ENCODE data around the gene RHBG. TPM values are rescaled to one million over a fixed set of nuclear protein-coding genes. Genes with fewer than 3 reads are reported as not detected.
"Not testable (repeated sequence)": the region's sequence is repeated elsewhere in the genome, so short reads cannot be mapped to it uniquely, and the experiment has no call there.

RHBG gene, protein sequence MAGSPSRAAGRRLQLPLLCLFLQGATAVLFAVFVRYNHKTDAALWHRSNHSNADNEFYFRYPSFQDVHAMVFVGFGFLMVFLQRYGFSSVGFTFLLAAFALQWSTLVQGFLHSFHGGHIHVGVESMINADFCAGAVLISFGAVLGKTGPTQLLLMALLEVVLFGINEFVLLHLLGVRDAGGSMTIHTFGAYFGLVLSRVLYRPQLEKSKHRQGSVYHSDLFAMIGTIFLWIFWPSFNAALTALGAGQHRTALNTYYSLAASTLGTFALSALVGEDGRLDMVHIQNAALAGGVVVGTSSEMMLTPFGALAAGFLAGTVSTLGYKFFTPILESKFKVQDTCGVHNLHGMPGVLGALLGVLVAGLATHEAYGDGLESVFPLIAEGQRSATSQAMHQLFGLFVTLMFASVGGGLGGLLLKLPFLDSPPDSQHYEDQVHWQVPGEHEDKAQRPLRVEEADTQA
- total RNA-seq (ENCODE audit: low replicate concordance): not detected in 2 replicates

DNA sequence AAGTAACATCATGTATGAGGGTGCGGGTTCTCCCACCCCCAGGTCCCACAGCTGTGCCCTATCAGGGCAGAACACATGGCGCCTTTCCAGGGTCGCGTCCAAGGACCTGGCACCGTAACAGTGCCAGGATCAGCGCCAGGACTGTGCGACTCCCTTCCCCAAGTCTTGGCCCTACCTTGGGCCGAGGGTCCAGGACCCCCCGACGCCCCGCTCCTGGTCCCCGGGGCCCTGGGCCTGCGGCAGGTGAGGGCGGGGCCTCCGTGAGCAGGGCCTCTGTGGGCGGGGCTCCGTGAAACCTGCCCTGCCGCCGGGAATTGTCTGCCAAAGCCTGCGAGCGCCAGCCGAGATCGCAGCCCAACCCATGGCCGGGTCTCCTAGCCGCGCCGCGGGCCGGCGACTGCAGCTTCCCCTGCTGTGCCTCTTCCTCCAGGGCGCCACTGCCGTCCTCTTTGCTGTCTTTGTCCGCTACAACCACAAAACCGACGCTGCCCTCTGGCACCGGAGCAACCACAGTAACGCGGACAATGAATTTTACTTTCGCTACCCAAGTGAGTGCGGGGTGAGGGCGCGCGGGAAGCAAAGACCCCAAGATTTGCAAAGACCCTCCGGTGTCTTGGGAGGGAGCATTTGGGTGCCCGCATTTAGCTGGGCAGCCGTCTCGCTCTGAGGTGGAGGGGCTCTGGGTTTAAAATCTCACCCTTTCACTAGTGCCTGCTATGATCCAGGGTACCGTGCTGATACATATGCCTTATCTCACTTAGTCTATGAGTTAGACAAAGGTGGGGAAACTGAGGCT lies at the start of gene RHBG:
Gene RHBG, plus strand, starts transcription at position 323 of the 796 bp plus-strand sequence. Its CDS starts 39 bp downstream, at position 362.
- TF ChIP-seq, protein P1, sequence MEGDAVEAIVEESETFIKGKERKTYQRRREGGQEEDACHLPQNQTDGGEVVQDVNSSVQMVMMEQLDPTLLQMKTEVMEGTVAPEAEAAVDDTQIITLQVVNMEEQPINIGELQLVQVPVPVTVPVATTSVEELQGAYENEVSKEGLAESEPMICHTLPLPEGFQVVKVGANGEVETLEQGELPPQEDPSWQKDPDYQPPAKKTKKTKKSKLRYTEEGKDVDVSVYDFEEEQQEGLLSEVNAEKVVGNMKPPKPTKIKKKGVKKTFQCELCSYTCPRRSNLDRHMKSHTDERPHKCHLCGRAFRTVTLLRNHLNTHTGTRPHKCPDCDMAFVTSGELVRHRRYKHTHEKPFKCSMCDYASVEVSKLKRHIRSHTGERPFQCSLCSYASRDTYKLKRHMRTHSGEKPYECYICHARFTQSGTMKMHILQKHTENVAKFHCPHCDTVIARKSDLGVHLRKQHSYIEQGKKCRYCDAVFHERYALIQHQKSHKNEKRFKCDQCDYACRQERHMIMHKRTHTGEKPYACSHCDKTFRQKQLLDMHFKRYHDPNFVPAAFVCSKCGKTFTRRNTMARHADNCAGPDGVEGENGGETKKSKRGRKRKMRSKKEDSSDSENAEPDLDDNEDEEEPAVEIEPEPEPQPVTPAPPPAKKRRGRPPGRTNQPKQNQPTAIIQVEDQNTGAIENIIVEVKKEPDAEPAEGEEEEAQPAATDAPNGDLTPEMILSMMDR (IDR thresholded peaks at IDR 0.05; ENCODE audit: insufficient read depth, low read length): no peak
- peak within 1 kb of the TSS; percentile 49 for H3K4me3 ChIP-seq (ENCODE audit: low read depth, low read length)
- DNase-seq (ENCODE audit: low read depth): no peak

DNA sequence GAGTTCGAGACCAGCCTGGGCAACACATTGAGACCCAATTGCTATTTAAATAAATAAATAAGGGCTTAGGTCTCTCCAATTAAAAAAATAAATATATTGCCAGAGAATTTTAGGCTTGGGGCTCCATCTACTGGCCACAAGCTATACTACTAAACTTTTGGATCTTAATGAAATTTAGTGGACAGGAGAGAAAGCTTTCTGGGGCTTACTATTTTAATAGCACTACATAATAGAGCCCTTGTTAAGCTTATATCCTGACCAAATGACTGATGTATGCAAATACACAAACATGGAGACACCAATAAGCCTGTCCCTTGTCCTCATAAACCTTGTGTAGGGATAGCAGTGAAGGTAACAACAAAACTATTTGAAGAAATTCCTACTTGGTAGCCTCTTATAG lies 49.3 kb upstream of the RHBG start:
- peak; percentile 56 for DNase-seq (ENCODE audit: low read depth)
- no peak overlapping the region for H3K4me3 ChIP-seq (ENCODE audit: low read depth, low read length)
- TF ChIP-seq, protein P1 (IDR thresholded peaks at IDR 0.05; ENCODE audit: insufficient read depth, low read length): peak; percentile 51

DNA sequence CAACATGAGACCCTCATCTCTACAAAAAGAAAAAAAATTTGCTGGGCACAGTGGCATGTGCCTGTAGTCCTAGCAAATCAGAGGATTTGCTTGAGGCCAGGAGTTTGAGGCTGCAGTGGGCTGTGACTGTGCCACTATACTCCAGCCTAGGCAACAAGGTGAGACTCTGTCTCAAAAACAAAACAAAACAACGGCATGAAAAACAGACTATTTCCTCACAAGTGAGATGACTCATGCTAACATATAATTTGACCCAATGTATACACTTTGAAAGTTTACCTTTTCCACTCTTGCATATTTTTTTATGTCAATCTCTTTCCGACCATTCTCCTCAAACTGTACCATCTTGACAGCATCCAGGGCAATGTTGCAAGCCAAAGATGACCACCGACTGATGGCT lies 48.5 kb upstream of the RHBG start:
- TF ChIP-seq, protein P1 (IDR thresholded peaks at IDR 0.05; ENCODE audit: insufficient read depth, low read length): no peak
- no peak for DNase-seq (ENCODE audit: low read depth)
- H3K4me3 ChIP-seq (ENCODE audit: low read depth, low read length): no peak overlapping the region

DNA sequence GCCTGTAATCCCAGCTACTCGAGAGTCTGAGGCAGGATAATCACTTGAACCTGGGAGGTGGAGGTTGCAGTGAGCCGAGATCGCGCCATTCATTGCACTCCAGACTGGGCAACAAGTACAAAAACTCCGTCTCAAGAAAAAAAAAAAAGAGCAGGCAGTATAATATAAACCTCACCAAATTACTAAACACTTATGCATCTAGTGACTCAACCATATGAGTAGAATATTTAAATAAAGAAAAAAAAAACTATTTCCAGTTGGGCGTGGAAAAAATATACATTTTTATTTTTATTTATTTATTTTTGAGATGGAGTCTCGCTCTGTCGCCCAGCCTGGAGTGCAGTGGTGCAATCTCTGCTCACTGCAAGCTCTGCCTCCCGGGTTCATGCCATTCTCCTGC lies 45.8 kb upstream of the RHBG start:
- DNase-seq (ENCODE audit: low read depth): not testable (repeated sequence)

DNA sequence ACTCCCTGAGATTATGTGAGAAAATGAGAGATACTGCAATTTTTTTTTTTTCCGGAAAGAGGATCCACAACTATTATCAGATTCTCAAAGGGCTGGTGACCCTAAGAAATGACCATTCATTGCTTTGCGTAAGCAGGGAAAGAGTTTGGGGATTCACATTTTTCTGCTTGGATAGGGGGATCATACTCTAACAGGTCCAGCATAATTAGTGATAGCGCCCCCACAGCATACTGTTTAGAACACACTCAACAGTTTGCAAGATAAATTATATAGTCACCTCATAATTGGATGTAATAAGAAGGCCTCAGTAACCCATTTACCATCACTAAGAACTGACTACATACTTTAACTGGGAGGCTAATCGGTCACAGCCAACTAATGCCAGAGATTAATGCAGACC lies 32.8 kb upstream of the RHBG start:
- peak overlapping the region; percentile 97 for H3K4me3 ChIP-seq (ENCODE audit: low read depth, low read length)
- TF ChIP-seq, protein P1 (IDR thresholded peaks at IDR 0.05; ENCODE audit: insufficient read depth, low read length): no peak
- no peak for DNase-seq (ENCODE audit: low read depth)

More for the DNA sequence above, 45.8 kb upstream of the RHBG start:
- not testable (repeated sequence) for H3K4me3 ChIP-seq (ENCODE audit: low read depth, low read length)

DNA sequence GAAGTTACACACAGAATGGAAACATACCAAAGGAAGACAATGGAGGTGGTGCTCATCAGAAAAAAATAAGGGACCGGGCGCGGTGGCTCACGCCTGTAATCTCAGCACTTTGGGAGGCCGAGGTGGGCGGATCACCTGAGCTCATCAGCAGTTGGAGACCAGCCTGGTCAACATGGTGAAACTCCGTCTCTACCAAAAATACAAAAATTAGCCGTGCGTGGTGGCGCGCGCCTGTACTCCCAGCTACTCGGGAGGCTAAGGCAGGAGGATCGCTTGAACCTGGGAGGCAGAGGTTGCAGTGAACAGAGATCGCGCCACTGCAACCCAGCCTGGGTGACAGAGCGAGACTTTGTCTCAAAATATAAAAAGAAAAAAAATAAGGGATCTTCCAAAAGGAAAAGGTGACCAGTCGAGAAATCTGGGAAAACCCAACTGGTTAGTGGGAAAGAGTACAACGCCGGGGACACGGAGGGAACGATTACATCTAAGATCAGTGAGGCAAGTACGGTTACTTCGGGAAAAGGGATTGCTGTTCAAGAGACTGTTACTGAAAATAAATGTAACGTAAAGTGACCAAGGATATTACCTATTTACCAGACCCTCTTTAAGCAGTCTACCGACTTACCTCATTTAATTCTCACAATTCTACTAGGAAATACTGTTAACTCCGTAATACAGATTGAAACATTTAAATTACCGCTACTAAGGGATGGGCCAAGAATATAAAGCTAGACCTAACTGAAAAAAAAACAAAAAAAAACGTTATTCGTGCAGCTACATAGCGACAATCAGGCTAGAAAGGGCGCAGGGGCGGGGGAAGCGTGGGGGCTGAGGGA lies 31.7 kb upstream of the RHBG start:
- H3K4me3 ChIP-seq (ENCODE audit: low read depth, low read length): peak overlapping the region; percentile 97
- peak; percentile 27 for DNase-seq (ENCODE audit: low read depth)
- TF ChIP-seq, protein P1 (IDR thresholded peaks at IDR 0.05; ENCODE audit: insufficient read depth, low read length): no peak
